NB4 (cell line): Measurements from ENCODE around the gene NFKB1.

Experiments
- DNase-seq: peaks from one replicate; pipeline ENCODE4 v3.0.0; 2010; ENCODE audit warnings: low read depth
- H3K4me3 ChIP-seq: one replicate; pipeline ENCODE4 v1.5.1; 2011; ENCODE audit warnings: mild to moderate bottlenecking, low read depth, low read length, moderate library complexity
- MAX ChIP-seq: IDR thresholded peaks from 2 replicates; pipeline ENCODE4 v1.6.1; 2011; ENCODE audit warnings: low read depth, low read length
- MYC ChIP-seq: IDR thresholded peaks from 2 replicates; pipeline ENCODE4 v1.6.1; 2011; ENCODE audit warnings: low read depth, low read length
- POLR2A ChIP-seq: IDR thresholded peaks from 2 replicates; pipeline ENCODE4 v1.6.1; 2011; ENCODE audit warnings: mild to moderate bottlenecking; ENCODE audit not compliant: insufficient read length; ENCODE audit errors: extremely low read depth
- TF ChIP-seq, protein P1 (sequence below): IDR thresholded peaks from one replicate; pipeline ENCODE4 v1.5.1; 2012; ENCODE audit warnings: low read depth, low read length

The NFKB1 gene

DNA sequence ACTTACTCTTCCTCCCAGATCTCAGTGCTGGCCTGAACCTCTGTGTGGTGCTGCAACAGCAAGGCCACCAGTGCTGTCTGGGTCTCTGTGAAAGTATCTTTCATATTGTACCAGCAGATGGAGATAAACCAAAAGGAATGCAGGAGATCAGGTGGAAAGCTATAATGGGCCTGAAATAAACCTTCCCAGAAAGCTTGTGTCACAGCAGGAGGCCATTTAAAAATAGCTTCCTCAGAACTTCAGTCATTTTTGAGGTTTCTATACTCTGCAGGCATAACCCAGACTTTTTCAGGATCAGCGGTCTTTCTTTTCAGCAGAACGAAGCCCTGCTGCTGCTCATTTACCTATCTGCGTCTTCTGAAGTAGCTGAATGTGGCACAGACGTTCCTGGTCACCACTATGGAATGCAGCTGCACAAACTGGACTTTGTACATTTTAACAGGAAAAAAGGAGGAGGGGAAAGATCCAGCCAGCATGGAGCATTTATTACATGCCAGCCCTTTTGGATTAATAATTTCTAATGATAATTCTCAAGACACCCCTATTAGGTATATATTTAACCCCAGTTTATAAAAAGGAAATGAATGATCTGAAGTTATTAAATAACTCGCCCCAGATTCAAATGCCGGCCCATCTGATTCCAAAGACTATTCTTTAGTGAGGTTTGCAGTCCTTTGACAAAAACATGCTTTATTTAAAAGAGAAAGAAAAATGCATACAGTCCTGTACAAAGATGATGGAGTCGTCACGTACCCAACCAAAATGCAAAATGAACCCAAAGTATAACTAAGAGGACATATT, 119.7 kb downstream of the NFKB1 start:
- H3K4me3 ChIP-seq, result no peak overlapping the region
- peak; percentile 71 for DNase-seq
- TF ChIP-seq POLR2A, result no peak
- no peak for TF ChIP-seq MYC
- TF ChIP-seq, protein P1, sequence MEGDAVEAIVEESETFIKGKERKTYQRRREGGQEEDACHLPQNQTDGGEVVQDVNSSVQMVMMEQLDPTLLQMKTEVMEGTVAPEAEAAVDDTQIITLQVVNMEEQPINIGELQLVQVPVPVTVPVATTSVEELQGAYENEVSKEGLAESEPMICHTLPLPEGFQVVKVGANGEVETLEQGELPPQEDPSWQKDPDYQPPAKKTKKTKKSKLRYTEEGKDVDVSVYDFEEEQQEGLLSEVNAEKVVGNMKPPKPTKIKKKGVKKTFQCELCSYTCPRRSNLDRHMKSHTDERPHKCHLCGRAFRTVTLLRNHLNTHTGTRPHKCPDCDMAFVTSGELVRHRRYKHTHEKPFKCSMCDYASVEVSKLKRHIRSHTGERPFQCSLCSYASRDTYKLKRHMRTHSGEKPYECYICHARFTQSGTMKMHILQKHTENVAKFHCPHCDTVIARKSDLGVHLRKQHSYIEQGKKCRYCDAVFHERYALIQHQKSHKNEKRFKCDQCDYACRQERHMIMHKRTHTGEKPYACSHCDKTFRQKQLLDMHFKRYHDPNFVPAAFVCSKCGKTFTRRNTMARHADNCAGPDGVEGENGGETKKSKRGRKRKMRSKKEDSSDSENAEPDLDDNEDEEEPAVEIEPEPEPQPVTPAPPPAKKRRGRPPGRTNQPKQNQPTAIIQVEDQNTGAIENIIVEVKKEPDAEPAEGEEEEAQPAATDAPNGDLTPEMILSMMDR, result peak; percentile 20
- TF ChIP-seq MAX, result no peak

- peak; percentile 29 for DNase-seq
- TF ChIP-seq POLR2A (no peak), MYC (no peak), MAX (no peak)
- TF ChIP-seq, protein P1, result no peak
- no peak overlapping the region for H3K4me3 ChIP-seq
Observed at GRCh38 chr4:102623622-102624021, 122.5 kb downstream of the NFKB1 start.

DNA sequence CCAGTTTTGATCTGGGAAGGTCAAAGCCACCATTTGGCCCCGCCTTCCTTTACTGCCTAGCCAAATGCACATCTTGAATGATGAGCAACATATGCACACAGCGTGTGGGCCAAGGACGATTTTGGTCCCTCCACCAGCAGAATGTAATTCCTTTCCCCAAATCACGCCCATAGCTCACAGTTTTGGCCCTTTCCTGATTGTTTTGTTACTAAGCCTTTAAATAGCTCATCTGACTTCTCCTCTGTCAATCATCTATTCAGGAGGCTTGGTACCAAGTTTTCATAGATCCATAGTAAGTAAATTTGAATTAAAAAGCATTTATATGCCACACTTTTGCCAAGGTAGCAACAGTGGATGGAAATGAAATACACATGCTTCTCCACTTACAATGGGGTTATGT, 123.3 kb downstream of the NFKB1 start:
- no peak overlapping the region for H3K4me3 ChIP-seq
- TF ChIP-seq POLR2A, result no peak
- no peak for DNase-seq

DNA sequence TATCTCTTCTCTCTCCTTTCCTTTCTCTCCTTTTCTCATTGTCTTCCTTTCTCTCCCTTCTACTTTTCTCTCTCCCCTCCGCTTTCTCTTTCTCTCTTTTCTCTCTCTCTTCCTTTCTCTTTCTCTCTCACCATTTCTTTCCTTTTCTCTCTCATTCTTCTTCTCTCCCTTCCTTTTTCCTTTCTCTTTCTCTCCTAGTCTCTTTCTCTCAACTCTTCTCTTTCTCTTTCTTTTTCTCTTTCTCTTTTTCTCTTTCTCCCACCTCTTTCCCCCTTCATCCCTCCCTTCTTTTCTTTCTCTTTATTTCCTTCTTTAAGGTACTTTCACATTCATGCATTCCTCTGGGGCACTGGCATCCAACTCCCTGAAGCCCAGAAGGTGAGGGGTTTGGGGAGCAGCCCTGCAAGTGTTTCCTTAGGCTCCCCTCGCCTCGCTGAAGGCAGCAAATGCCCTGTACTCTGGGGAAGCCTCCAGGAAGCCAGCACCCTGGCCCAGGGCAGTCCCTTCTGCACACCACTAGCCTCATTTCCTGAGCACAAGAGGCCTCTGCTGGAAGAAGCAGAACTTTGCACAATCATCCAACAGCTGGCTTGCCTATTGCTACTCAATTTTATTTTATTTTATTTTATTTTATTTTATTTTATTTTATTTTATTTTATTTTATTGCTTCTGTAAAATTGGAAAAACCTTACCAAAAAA, 124.2 kb downstream of the NFKB1 start:
- TF ChIP-seq, protein P1, result peak; percentile 30
- TF ChIP-seq POLR2A (no peak), MYC (no peak)
- H3K4me3 ChIP-seq, result no peak overlapping the region
- peak; percentile 75 for DNase-seq

GRCh38 chr4:102627831-102628523, 126.8 kb downstream of the NFKB1 start:
- TF ChIP-seq POLR2A (no peak), MYC (no peak), MAX (no peak)
- TF ChIP-seq, protein P1, result no peak
- peak; percentile 10 for DNase-seq
- H3K4me3 ChIP-seq, result no peak overlapping the region

DNA sequence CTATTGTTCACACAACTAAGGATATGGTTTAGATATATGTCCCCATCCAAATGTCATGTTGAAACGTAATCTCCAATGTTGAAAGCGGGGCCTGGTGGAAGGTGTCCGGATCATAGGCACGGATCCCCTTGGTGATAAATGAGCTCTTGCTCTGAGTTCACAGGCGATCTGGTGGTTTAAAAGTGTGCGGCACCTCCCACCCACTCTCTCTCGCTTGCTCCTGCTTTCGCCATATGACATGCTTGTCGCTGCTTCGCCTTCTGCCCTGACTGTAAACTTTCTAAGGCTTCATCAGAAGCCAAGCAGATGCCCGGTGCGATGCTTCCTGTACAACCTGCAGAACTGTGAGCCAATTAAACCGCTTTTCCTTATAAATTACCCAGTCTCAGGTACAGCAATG, 128.5 kb downstream of the NFKB1 start:
- TF ChIP-seq, protein P1, result no peak
- TF ChIP-seq POLR2A (no peak), MAX (no peak), MYC (no peak)
- no peak overlapping the region for H3K4me3 ChIP-seq
- DNase-seq, result no peak
